ENCODE results near the gene FKBP5. TPM values are rescaled to one million over a fixed set of nuclear protein-coding genes. Genes with fewer than 3 reads are reported as not detected.
"Not testable (repeated sequence)": the region's sequence is repeated elsewhere in the genome, so short reads cannot be mapped to it uniquely, and the experiment has no call there.

The FKBP5 gene
- total RNA-seq, 4 donors from 2014 or later: 453 to 676 (median 478) TPM

DNA sequence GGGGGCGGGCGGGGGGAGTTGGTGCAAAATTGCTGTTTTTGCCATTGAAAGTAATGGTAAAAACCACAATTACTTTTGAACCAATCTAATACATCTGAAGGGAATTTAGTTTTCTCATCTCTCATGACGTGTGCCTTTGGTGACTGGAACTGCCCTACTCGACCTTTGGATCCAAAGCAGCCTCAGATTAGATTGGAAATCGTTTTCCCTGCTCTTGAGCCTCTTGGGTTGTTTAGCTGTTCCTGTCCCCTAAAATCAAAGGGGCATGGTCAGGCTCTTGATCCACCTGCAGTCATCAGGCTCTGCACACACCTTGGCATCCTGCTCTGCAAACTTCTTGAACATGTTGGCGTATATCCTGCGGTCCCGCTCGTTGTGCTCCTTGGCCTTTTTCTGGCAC, 112.0 kb downstream of the FKBP5 start:
- Histone ChIP-seq H3K4me3 (no peak overlapping the region), H3K27me3 (no peaks in the 10 kb centered on the region), H3K36me3 (peaks cover 20 to 100% of the 10 kb centered on the region in 2 donors), H3K4me1 (peaks cover 0 to 7% (median 0%) of the 10 kb centered on the region in 3 donors), H3K9me3 (no peaks in the 10 kb centered on the region), H3K27ac (no peak overlapping the region)
- TF ChIP-seq, protein P1, sequence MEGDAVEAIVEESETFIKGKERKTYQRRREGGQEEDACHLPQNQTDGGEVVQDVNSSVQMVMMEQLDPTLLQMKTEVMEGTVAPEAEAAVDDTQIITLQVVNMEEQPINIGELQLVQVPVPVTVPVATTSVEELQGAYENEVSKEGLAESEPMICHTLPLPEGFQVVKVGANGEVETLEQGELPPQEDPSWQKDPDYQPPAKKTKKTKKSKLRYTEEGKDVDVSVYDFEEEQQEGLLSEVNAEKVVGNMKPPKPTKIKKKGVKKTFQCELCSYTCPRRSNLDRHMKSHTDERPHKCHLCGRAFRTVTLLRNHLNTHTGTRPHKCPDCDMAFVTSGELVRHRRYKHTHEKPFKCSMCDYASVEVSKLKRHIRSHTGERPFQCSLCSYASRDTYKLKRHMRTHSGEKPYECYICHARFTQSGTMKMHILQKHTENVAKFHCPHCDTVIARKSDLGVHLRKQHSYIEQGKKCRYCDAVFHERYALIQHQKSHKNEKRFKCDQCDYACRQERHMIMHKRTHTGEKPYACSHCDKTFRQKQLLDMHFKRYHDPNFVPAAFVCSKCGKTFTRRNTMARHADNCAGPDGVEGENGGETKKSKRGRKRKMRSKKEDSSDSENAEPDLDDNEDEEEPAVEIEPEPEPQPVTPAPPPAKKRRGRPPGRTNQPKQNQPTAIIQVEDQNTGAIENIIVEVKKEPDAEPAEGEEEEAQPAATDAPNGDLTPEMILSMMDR (IDR thresholded peaks at IDR 0.05): no peak
- TF ChIP-seq POLR2AphosphoS5 (IDR thresholded peaks at IDR 0.05) (no peak), POLR2A (IDR thresholded peaks at IDR 0.05) (no peak), EP300 (IDR thresholded peaks at IDR 0.05) (no peak)
- no peak for ATAC-seq
- 87% methylated on average over 8 of the region's 9 CpGs; no CpG with 5 or more reads in 1 of the 2 donors for WGBS, 2 donors (ENCODE audit: low coverage in 1 of 2)

DNA sequence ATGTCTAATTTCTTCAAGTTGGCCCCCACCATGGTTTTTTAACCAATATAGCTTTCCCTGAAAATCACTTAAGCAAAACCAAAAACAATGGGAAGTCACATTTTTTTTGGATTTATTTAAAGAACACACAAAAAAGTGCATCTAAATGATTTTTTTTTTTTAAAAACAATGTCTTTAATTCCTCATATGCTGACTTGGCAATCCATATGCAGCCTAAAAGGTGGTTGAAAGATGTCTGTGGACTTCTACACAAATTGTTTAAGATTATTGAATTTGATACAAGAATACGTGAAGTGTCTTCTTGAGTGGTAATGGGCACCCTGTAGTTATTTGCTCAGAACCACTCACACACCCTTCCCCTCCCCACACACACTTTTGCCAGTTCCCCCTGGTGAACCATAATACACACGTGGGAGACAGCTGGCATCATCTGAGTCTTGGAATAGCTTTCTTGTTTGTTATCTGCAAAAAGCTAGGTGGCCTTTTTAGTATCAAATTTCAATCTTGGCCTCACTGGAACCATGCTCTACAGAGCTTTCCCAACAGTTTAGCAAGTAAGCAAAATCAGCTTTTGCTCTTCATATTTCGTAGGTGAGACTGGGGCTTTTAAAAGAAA, 115.1 kb downstream of the FKBP5 start:
- H3K27ac ChIP-seq: no peak overlapping the region
- 70 to 100% methylated on average over 2 to 3 of the region's 3 CpGs for WGBS, 2 donors (ENCODE audit: low coverage in 1 of 2)
- ATAC-seq: no peak
- H3K9me3 ChIP-seq: no peaks in the 10 kb centered on the region
- peaks cover 19 to 80% of the 10 kb centered on the region in 2 donors for H3K36me3 ChIP-seq
- no peaks in the 10 kb centered on the region for H3K27me3 ChIP-seq
- TF ChIP-seq, protein P1 (IDR thresholded peaks at IDR 0.05): no peak
- TF ChIP-seq EP300 (IDR thresholded peaks at IDR 0.05) (no peak), POLR2AphosphoS5 (IDR thresholded peaks at IDR 0.05) (no peak), POLR2A (IDR thresholded peaks at IDR 0.05) (no peak)
- peaks cover 0 to 6% (median 0%) of the 10 kb centered on the region in 3 donors for H3K4me1 ChIP-seq
- H3K4me3 ChIP-seq: no peak overlapping the region

DNA sequence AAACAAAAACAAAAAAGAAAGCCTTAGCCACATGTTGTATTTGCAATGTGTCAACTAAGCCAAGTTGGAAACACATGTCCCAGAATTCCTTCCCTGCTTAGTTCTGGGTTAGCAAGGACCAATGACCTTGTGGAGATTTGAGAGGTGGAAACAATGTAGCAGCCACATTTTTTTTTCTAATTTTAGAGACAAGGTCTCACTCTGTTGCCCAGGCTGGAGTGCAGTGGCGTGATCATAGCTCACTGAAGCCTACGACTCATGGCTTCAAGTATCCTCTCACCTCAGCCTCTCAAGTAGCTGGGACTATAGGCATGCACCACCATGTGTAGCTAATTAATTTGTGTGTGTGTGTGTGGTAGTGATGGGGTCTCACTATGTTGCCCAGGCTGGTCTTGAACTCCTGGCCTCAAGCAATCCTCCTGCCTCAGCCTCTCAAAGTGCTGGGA, 117.8 kb downstream of the FKBP5 start:
- not testable (repeated sequence) for H3K27me3 ChIP-seq, ATAC-seq, H3K4me3 ChIP-seq, H3K9me3 ChIP-seq, H3K4me1 ChIP-seq
- 93% methylated on average over 2 of the region's 2 CpGs; no CpG with 5 or more reads in 1 of the 2 donors for WGBS, 2 donors (ENCODE audit: low coverage in 1 of 2)
- peak overlapping the region in 2 of 4 donors; percentile 13 to 31 for H3K27ac ChIP-seq
- H3K36me3 ChIP-seq: peaks cover 19 to 53% of the 10 kb centered on the region in 2 donors

DNA sequence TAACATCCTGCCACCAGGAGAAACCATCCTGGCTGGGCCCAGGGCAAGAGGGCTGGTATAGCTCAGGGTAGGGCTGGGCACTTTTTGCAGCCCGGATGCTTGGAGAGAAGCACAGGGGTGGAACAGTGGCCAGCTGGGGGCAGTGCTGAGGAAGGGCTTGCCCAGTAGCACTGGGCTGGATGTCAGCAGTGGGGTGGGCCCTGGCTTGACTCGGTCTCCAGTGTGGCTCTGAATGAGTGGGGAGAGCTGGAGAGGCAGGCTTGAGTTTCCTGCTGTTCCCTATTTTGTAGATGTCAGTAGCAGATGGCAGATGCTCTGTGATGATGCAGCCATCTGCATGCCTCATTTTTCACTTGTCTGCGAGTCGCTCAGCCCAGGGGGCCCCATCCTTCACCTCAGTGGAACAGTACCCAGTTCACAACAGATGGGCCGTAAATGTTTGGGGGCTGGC, 119.7 kb downstream of the FKBP5 start:
- peak; percentile 55 for TF ChIP-seq POLR2AphosphoS5 (IDR thresholded peaks at IDR 0.05)
- no peak for TF ChIP-seq EP300 (IDR thresholded peaks at IDR 0.05)
- TF ChIP-seq, protein P1 (IDR thresholded peaks at IDR 0.05): peak in 3 of 4 experiments; percentile 48 to 58 (median 57)
- Histone ChIP-seq H3K4me3 (no peak overlapping the region), H3K36me3 (peaks cover 4 to 34% of the 10 kb centered on the region in 2 donors), H3K9me3 (no peaks in the 10 kb centered on the region), H3K27me3 (no peaks in the 10 kb centered on the region), H3K27ac (no peak overlapping the region), H3K4me1 (no peaks in the 10 kb centered on the region)
- peak; percentile 73 for ATAC-seq
- WGBS, 2 donors (ENCODE audit: low coverage in 1 of 2): 55 to 56% methylated on average over 2 to 5 of the region's 5 CpGs

DNA sequence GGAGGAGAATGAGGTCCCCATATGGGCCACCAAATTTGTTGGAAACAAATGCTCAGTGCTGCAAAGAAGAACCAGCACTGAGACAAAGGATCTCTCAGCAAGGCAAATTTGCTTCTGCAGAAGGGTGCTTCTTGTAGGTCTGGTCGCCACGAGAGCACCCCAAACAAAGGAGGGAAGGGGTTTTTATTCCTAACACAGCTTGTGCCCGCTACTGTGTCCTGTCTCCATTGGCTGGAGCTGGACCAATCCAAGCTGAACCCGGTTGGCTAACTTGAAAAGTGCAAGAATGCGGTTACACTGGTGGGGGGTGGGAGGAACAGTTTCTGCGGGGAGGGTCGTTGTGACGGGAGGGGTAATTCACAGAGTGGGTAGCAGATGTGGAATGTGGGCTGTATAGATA, 121.9 kb downstream of the FKBP5 start:
- H3K4me3 ChIP-seq: no peak overlapping the region
- WGBS, 2 donors (ENCODE audit: low coverage in 1 of 2): 33% methylated on average over 4 of the region's 8 CpGs; no CpG with 5 or more reads in 1 of the 2 donors
- ATAC-seq: no peak
- H3K27ac ChIP-seq: no peak overlapping the region
- no peaks in the 10 kb centered on the region for H3K4me1 ChIP-seq
- no peaks in the 10 kb centered on the region for H3K9me3 ChIP-seq
- TF ChIP-seq POLR2A (IDR thresholded peaks at IDR 0.05) (no peak), EP300 (IDR thresholded peaks at IDR 0.05) (no peak), POLR2AphosphoS5 (IDR thresholded peaks at IDR 0.05) (no peak)
- TF ChIP-seq, protein P1 (IDR thresholded peaks at IDR 0.05): no peak
- H3K27me3 ChIP-seq: peaks cover 5% of the 10 kb centered on the region
- H3K36me3 ChIP-seq: peaks cover 0 to 12% of the 10 kb centered on the region in 2 donors

Measured in gastroesophageal sphincter (tissue), 4 donors.